Aorta (tissue), 5 donors: ENCODE measurements around the gene NFAT5. TPM values are rescaled to one million over a fixed set of nuclear protein-coding genes. Genes with fewer than 3 reads are reported as not detected.
"Not testable (repeated sequence)": the region's sequence is repeated elsewhere in the genome, so short reads cannot be mapped to it uniquely, and the experiment has no call there.

Experiments
- ATAC-seq: fragments of 200-7000 bp; cut with Tn5 transposase; one replicate; pipeline ENCODE4 v1.9.1; 2022; ENCODE audit warnings: moderate library complexity; ENCODE audit not compliant: low FRiP score
- DNase-seq, 2 donors: peaks; one replicate each; pipeline ENCODE4 v3.0.0-alpha.2; 2020
- H3K27ac ChIP-seq, 2 donors: one replicate each; pipeline ENCODE4 v1.5.1; 2013; ENCODE audit warnings: low read length in 2 of 2, mild to moderate bottlenecking in 2 of 2, moderate library complexity in 2 of 2, control low read depth in 1 of 2, inconsistent platforms in 1 of 2, low read depth in 1 of 2
- H3K27me3 ChIP-seq, 2 donors: one replicate each; pipeline ENCODE4 v1.6.1; 2013; ENCODE audit warnings: control low read depth in 1 of 2, low read length in 1 of 2, mild to moderate bottlenecking in 1 of 2, moderate library complexity in 1 of 2; ENCODE audit not compliant: insufficient read depth in 2 of 2, control insufficient read depth in 1 of 2
- H3K36me3 ChIP-seq, 2 donors: one replicate each; pipeline ENCODE4 v1.6.1; 2013; ENCODE audit warnings: control low read depth in 1 of 2, low read length in 1 of 2, mild to moderate bottlenecking in 1 of 2; ENCODE audit not compliant: insufficient read depth in 2 of 2, control insufficient read depth in 1 of 2
- H3K4me1 ChIP-seq, 2 donors: one replicate each; pipeline ENCODE4 v1.6.1; 2013; ENCODE audit warnings: low read length in 2 of 2, control low read depth in 1 of 2, mild to moderate bottlenecking in 1 of 2, moderate library complexity in 1 of 2; ENCODE audit not compliant: insufficient read depth in 2 of 2, control insufficient read depth in 1 of 2
- H3K4me3 ChIP-seq, 2 donors: one replicate each; pipeline ENCODE4 v1.5.1; 2013; ENCODE audit warnings: low read length in 2 of 2, control low read depth in 1 of 2, mild to moderate bottlenecking in 1 of 2
- H3K9me3 ChIP-seq: one replicate; pipeline ENCODE4 v1.6.1; 2013; ENCODE audit warnings: mild to moderate bottlenecking, low read length; ENCODE audit not compliant: control insufficient read depth
- WGBS, 2 donors: extraction: QIAGEN DNeasy Blood & Tissue Kit; methylation state at CpG; one replicate each; pipeline ENCODE4 v1.1.7; 2013; 5-methylcytosine and 5-hydroxymethylcytosine counted together
- intact Hi-C, 2 donors: fragments of 100-400 bp; cut with DNase I; formaldehyde crosslinking; loops; one replicate each; pipeline versions ENCODE4 v1.14.2 to v1.15.0; 2022
- polyA plus RNA-seq, 2 donors: library from polyadenylated mRNA; stranded (reverse); fragments of 200-250 nt; gene quantifications; one replicate each; pipeline ENCODE4 v1.2.3, GENCODE V29; 2013
- total RNA-seq, 2 donors: library from RNA; stranded (reverse); fragmentation: NEBNext Ultra II Directional; extraction: Animal tissue kit (Norgen Biotek cat#: 25700); gene quantifications; one replicate each; pipeline ENCODE4 v1.2.1, GENCODE V29; 2021
- donor health status: healthy with polysubstance abuse.
- donor health status: Bipolar disorder and iron deficiency.
- donor health status: DM: no; HTN: no; CAD: no.
- donor health status: DM: no; HTN: no; CAD: no.
- donor health status: DM: yes; HTN: yes; CAD: no.

Gene NFAT5
- total and polyA plus RNA-seq, 4 donors = 2.1 to 94.6 (median 36.4) TPM

GRCh38 chr16:69724414-69724873 is 158.7 kb downstream of the NFAT5 start:
- Histone ChIP-seq H3K4me3 (no peak overlapping the region), H3K9me3 (no peaks in the 10 kb centered on the region), H3K27me3 (no peaks in the 10 kb centered on the region), H3K36me3 (no peaks in the 10 kb centered on the region), H3K27ac (no peak overlapping the region), H3K4me1 (peaks cover 0 to 3% of the 10 kb centered on the region in 2 donors)
- peak in 1 of 2 donors; percentile 9 for DNase-seq
- WGBS, 2 donors = 95 to 97% methylated on average over 2 of the region's 2 CpGs
- intact Hi-C loops = no loop called here
- no peak for ATAC-seq

- peaks cover 0 to 3% of the 10 kb centered on the region in 2 donors for H3K4me1 ChIP-seq
- intact Hi-C loops = no loop called here
- H3K27ac ChIP-seq = peak overlapping the region in 1 of 2 donors; percentile 19
- ATAC-seq (no peak), DNase-seq (peak in 1 of 2 donors; percentile 27)
- H3K4me3 ChIP-seq = no peak overlapping the region
- no peaks in the 10 kb centered on the region for H3K36me3 ChIP-seq
- no peaks in the 10 kb centered on the region for H3K9me3 ChIP-seq
- 59 to 63% methylated on average over 6 of the region's 6 CpGs for WGBS, 2 donors
- no peaks in the 10 kb centered on the region for H3K27me3 ChIP-seq
These were observed 159.3 kb downstream of the NFAT5 start for GRCh38 chr16:69724981-69725479.

GRCh38 chr16:69725480-69726312 is 159.9 kb downstream of the NFAT5 start:
- ATAC-seq = no peak
- H3K4me1 ChIP-seq = peaks cover 0 to 3% of the 10 kb centered on the region in 2 donors
- WGBS, 2 donors = 64 to 66% methylated on average over 32 of the region's 32 CpGs
- intact Hi-C loops = loop anchor here in 1 of 2 donors (2.0 kb wide), 1 partner anchor 29 kb away; the partner anchor contains the start of gene NOB1
- H3K27me3 ChIP-seq = no peaks in the 10 kb centered on the region
- no peaks in the 10 kb centered on the region for H3K36me3 ChIP-seq
- peak overlapping the region in 1 of 2 donors; percentile 53 for H3K27ac ChIP-seq
- peak overlapping the region; percentile 65 to 68 for H3K4me3 ChIP-seq
- DNase-seq = peak in 1 of 2 donors; percentile 51
- H3K9me3 ChIP-seq = no peaks in the 10 kb centered on the region

GRCh38 chr16:69726313-69727060 is 160.7 kb downstream of the NFAT5 start, which contains the start of gene NQO1:
Gene NQO1 (minus strand): TSS chr16:69726560. CDS start chr16:69726439, 121 bp downstream.
- peak; percentile 96 for ATAC-seq
- 0 to 1% methylated on average over 31 of the region's 31 CpGs for WGBS, 2 donors
- peaks cover 0 to 3% of the 10 kb centered on the region in 2 donors for H3K4me1 ChIP-seq

GRCh38 chr16:69727916-69728270 is 162.1 kb downstream of the NFAT5 start:
- no peaks in the 10 kb centered on the region for H3K9me3 ChIP-seq
- H3K36me3 ChIP-seq = no peaks in the 10 kb centered on the region
- no peak overlapping the region for H3K27ac ChIP-seq
- intact Hi-C loops = loop anchor here in 1 of 2 donors (2.0 kb wide), 1 partner anchor 27 kb away; the partner anchor contains the start of gene NOB1
- peaks cover 0 to 3% of the 10 kb centered on the region in 2 donors for H3K4me1 ChIP-seq
- peak in 1 of 2 donors; percentile 46 for DNase-seq
- no peaks in the 10 kb centered on the region for H3K27me3 ChIP-seq
- WGBS, 2 donors = 90 to 93% methylated on average over 5 of the region's 5 CpGs
- H3K4me3 ChIP-seq = no peak overlapping the region
- ATAC-seq = no peak

More at GRCh38 chr16:69726313-69727060, 160.7 kb downstream of the NFAT5 start, which contains the start of gene NQO1:
- H3K27me3 ChIP-seq = no peaks in the 10 kb centered on the region
- peak within 1 kb of the TSS; percentile 21 to 53 for H3K27ac ChIP-seq
- H3K9me3 ChIP-seq = no peaks in the 10 kb centered on the region
- no peaks in the 10 kb centered on the region for H3K36me3 ChIP-seq
- intact Hi-C loops = loop anchor here in 1 of 2 donors (2.0 kb wide), 1 partner anchor 28 kb away; the partner anchor contains the start of gene NOB1
- peak; percentile 95 to 98 for DNase-seq
- peak within 1 kb of the TSS; percentile 65 to 68 for H3K4me3 ChIP-seq

GRCh38 chr16:69729030-69729429 is 163.3 kb downstream of the NFAT5 start:
- H3K27ac ChIP-seq, H3K4me3 ChIP-seq, H3K27me3 ChIP-seq, H3K36me3 ChIP-seq, H3K4me1 ChIP-seq, ATAC-seq, H3K9me3 ChIP-seq, intact Hi-C loops: not testable (repeated sequence)
- 89 to 90% methylated on average over 4 of the region's 4 CpGs for WGBS, 2 donors
- peak in 1 of 2 donors; percentile 5 for DNase-seq

- H3K27me3 ChIP-seq, H3K27ac ChIP-seq, H3K9me3 ChIP-seq, ATAC-seq, H3K4me3 ChIP-seq, H3K36me3 ChIP-seq, H3K4me1 ChIP-seq, DNase-seq, intact Hi-C loops: not testable (repeated sequence)
- WGBS, 2 donors = 78% methylated on average over 5 of the region's 5 CpGs
These were observed 165.5 kb downstream of the NFAT5 start for GRCh38 chr16:69731280-69731679.

GRCh38 chr16:69732101-69732500 is 166.3 kb downstream of the NFAT5 start:
- peaks cover 0 to 3% of the 10 kb centered on the region in 2 donors for H3K4me1 ChIP-seq
- DNase-seq = no peak
- H3K4me3 ChIP-seq = no peak overlapping the region
- no peaks in the 10 kb centered on the region for H3K27me3 ChIP-seq
- H3K27ac ChIP-seq = no peak overlapping the region
- intact Hi-C loops = no loop called here
- 93 to 95% methylated on average over 6 of the region's 6 CpGs for WGBS, 2 donors
- H3K9me3 ChIP-seq = no peaks in the 10 kb centered on the region
- no peak for ATAC-seq
- no peaks in the 10 kb centered on the region for H3K36me3 ChIP-seq
